Measurements from ENCODE around the gene WDTC1.

DNA sequence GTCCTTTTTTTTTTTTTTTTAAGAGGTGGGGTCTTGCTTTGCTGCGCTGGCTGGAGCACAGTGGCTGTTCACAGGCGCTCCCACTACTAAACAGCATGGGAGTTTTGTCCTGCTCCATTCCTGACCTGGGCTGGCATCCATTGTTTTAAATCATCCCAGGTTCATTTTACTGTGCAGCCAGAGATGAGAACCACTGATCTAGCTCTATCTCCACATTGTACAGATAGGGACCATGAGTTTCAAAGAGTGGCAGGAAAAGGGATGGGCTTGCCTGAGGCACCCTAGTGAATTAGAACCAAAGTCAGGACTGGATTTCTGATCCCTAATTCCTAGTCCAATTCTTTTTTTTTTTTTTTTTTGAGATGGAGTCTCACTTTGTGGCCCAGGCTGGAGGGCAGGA, 80.3 kb downstream of the WDTC1 start:
- TF ChIP-seq, protein P1, sequence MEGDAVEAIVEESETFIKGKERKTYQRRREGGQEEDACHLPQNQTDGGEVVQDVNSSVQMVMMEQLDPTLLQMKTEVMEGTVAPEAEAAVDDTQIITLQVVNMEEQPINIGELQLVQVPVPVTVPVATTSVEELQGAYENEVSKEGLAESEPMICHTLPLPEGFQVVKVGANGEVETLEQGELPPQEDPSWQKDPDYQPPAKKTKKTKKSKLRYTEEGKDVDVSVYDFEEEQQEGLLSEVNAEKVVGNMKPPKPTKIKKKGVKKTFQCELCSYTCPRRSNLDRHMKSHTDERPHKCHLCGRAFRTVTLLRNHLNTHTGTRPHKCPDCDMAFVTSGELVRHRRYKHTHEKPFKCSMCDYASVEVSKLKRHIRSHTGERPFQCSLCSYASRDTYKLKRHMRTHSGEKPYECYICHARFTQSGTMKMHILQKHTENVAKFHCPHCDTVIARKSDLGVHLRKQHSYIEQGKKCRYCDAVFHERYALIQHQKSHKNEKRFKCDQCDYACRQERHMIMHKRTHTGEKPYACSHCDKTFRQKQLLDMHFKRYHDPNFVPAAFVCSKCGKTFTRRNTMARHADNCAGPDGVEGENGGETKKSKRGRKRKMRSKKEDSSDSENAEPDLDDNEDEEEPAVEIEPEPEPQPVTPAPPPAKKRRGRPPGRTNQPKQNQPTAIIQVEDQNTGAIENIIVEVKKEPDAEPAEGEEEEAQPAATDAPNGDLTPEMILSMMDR (IDR thresholded peaks at IDR 0.05; ENCODE audit: insufficient read depth, low read depth, low read length): no peak
- no peak for TF ChIP-seq EZH2 (IDR thresholded peaks at IDR 0.05; ENCODE audit: insufficient read depth, low read length)
